NAMALWA (cell line): Measurements from ENCODE around the gene TSPAN11.
"Not testable (repeated sequence)": the region's sequence is repeated elsewhere in the genome, so short reads cannot be mapped to it uniquely, and the experiment has no call there.

Experiments
- DNase-seq: peaks from one replicate; pipeline ENCODE4 v3.0.0-alpha.2; 2015; ENCODE audit warnings: low spot score

Gene TSPAN11

GRCh38 chr12:30926243-30927221 lies at the start of gene TSPAN11:
Gene TSPAN11, plus strand, starts transcription at chr12:30926748. Its CDS starts 27,244 bp downstream, at chr12:30953992.
- DNase-seq: no peak

DNA sequence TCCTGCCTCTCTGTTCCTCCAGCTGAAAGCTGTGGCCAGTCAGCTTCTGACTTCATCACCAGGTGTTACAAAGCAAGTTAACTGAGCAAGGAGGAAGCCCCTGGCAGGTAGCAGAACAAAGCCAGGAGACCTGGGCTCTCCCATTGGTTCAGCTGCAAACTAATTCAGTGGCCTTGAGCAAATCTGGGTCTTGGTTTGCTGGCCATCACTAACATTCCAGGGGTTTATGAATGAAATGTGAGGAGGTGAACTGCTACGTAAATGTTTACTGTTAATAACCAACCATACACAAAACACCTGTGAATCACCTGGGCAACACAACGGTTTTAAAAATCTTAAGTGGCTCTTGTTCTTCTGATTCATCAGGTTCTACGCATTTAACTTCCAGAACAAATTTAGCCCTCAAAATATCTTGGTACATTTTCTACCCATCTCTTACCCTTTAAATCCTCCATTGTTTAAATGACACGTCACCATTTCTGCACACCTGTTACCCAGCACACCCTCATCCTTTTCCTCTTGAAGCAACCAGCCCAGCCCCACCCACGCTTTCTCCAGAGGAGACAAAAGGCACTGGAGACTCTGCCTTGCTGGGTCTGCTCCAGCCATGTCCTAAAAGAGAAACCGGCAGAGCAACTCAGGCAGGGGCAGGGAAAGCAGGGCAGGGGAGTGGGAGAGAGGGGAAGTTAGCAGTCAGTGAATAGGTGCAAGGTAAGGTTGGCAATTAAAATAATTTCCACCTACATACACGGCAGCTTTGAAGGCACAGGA lies 49.3 kb upstream of the TSPAN11 start:
- no peak for DNase-seq

DNA sequence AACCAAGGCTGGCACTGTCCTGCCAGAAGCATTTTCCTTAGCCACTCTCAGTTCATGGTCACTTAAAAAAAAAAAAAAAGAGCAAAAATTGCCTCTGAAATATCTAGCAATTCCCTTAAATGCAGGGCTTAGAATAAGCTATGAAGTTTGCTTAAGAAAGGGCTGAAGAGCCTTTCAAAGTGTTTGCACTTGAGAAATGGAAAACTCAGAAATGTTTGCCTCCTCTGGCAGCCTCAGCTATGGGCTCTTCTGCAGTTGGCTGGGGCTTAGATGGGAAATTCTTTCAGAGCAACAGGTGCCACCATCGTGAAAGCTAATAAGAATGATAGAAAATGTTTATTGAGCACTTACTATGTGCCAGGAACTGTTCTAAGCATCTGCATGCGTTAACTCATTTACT lies 48.5 kb upstream of the TSPAN11 start:
- no peak for DNase-seq

GRCh38 chr12:30880061-30880460 lies 46.5 kb upstream of the TSPAN11 start:
- DNase-seq: no peak

GRCh38 chr12:30880813-30881212 lies 45.7 kb upstream of the TSPAN11 start:
- no peak for DNase-seq

DNA sequence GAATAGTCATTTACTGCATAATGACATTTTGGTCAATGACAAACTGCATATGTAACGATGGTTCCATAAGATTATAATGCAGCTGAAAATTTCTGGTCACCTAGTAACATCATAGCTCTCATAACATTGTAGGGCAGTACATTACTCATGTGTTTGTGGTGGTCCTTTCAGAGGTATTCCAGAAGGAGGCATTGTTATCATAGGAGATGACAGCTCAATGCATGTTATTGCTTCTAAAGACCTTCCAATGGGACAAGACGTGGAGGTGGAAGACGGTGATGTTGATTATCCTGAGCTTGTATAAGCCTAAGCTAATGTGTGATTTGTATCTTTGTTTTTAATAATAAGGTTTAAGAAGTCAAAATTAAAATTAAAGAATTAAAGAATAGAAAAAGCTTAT lies 43.8 kb upstream of the TSPAN11 start:
- DNase-seq: no peak

DNA sequence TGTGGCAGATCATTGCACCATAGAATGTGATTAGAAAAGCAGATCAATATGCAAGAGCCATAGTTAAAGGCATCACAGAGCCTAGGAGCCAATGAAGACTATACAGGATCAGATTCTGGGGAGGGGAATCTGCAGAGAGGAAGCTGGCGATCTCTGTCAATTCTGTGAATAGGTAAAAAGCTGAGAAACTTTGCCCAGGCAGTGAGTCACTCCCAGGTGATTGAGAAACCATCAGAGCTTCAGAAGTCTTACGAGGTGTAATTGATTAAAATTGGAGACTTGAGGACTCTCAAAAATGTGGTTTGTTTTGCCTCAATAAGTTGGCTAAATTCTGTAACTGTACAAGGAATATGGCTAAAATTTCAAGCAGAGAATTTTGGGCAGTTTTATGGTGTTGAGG lies 41.7 kb upstream of the TSPAN11 start:
- no peak for DNase-seq

DNA sequence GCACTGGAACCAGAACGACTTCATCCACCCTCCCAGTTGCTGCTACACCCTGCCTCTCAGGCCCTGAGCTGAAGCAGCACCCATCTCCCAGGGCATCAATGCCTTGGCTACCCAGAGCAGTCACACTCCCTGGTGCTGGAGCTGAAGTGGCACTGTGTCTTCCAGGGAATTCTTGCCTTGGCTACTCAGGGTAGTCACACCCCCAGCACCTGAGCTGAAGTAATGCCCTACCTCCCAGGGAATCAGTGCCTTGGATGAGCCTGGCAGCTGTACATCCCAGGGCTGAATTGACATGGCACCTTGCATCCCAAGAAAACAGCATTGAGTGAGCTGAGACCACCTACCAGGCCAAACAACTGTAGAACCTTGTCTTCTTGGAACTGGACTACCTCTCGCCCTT lies 41.2 kb upstream of the TSPAN11 start:
- DNase-seq: no peak

- no peak for DNase-seq
Observed at GRCh38 chr12:30887226-30887625, 39.3 kb upstream of the TSPAN11 start.

GRCh38 chr12:30888241-30888640 lies 38.3 kb upstream of the TSPAN11 start:
- no peak for DNase-seq

GRCh38 chr12:30894531-30894930 lies 32.0 kb upstream of the TSPAN11 start:
- DNase-seq: not testable (repeated sequence)

GRCh38 chr12:30896461-30896860 lies 30.1 kb upstream of the TSPAN11 start:
- DNase-seq: no peak

DNA sequence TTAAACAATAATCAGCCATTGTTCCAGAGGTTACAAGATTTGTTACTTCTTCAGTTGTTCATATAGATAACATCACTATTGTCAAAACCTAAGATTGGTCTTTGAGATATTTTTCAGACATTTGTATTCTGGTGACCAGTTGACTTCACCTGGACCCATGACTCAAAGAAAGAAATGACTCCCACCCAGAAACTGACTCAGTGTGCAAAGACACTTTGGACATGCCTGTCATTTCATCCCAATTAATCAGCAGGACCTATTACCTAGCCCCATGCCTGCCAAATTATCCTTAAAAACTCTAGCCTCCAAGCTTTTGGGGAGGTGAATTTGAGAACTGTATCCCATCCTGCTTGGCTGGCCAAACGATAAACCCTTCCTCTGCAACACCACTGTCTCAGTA lies 27.7 kb upstream of the TSPAN11 start:
- DNase-seq: no peak

DNA sequence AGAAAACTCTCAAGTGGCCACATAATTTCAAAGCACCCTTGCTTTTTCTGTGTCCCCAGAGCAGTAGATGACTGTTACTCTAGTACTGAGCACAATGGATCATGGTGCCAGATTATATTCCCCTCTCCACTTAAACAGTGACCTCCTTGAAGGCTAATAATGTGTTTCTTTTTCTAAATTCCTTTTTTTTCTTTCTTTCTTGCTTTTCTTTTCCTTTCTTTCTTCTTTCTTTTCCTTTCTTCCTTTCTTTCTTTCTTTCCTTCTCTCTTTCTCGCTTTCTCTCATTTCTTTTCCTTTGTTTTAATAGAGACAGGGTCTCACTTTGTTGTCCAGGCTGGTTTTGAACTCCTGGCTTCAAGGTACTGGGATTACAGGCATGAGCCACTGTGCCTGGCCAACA lies 26.2 kb upstream of the TSPAN11 start:
- no peak for DNase-seq

- DNase-seq: no peak
Observed at GRCh38 chr12:30902001-30902400, 24.5 kb upstream of the TSPAN11 start.

DNA sequence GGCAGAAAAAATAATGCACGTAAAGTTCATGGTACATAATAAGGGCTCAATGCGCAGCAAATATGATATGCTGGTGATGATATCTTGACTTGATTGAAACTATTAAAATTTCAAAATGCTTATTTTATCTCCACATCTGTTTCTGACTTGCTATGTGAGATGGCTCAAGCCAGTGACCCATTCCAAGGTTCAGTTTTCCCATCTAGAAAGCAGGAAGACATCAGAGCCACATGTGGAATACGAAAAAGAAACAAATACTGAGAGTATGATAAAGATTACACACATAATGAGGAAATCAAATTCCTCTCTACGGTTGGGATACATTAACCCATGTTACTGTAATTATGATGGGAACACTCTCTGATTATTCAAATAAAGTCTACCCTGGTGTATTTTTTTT lies 24.0 kb upstream of the TSPAN11 start:
- DNase-seq: no peak

DNA sequence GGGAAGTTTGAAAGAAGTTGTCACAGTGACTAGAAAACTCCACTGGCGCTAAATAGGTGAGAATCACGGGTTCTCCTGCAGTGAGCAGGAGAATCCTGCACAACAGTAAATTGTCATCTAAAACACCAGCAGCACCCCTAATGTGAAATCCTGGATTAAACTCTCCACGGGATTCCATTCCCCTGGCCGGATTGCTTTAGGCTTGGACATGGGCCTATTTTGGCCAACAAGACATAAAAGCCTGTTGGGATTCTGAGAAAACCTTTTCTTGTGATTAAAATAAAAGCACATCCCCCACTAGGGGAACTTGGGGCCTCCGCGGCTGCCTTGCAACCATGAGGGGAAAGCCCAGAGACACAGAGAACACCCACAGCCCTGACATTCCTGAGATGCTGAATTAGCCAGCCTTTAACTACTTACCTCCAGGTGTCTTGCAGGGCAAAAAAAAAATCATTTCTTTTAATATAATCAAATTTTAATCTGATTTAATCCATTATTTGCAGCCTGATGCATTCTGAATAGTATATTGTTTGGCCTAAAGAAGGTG lies 21.0 kb upstream of the TSPAN11 start:
- DNase-seq: no peak

DNA sequence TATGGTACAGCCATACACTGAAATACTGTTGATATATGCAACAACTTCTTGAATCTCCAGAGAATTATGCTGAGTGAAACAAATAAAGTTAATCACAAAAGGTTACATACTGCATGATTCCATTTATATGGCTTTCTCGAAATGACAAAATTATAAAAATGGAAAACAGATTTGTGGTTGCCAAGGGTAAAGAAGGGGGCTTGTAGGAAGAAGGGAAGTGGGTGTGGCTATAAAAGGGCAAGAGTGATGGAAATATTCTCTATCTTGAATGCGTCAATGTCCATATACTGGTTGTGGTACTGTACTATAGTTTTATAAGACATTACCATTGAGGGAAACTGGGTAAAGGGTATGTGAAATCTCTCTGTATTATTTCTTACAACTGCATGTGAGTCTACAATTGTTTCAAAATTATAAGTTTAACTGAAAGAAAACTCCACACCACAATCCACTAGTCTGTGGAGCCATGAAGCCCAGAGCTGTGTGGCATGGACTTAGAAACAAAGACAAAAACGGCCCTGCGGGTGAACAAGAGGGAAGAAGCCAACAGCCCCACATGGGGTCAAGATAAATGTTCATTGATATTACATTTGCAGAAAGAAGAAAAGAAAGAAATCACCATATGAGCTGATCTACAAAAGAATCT lies 18.3 kb upstream of the TSPAN11 start:
- DNase-seq: no peak

DNA sequence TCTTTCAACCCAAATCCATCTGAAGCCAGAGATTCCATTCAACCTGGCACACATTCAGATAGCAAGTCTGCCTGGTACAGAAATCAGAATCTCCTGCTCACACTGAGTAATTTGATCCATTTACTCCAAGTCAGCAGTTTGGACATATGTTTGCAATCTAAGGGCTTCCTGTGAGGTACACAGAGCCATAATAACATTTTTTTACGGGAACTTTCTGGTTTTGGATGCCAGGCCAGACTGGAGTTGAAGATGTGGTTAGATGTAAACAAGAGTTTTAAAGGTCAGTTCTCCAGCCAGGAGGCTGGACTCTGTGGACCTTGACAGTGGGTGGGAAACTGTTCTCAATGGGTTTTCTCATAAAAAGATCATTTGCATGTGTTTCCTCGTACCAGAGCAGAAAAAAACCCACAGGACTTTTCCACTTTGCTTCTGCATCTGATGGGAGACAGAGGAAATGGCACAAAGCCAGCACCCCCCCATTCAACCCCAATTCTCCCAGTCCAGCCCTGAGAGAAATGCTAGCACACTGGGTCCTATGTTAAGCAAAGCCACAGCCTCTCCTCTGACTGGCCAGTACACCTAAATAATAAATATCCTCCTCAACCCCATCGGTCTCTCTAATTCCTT lies 17.7 kb upstream of the TSPAN11 start:
- no peak for DNase-seq

DNA sequence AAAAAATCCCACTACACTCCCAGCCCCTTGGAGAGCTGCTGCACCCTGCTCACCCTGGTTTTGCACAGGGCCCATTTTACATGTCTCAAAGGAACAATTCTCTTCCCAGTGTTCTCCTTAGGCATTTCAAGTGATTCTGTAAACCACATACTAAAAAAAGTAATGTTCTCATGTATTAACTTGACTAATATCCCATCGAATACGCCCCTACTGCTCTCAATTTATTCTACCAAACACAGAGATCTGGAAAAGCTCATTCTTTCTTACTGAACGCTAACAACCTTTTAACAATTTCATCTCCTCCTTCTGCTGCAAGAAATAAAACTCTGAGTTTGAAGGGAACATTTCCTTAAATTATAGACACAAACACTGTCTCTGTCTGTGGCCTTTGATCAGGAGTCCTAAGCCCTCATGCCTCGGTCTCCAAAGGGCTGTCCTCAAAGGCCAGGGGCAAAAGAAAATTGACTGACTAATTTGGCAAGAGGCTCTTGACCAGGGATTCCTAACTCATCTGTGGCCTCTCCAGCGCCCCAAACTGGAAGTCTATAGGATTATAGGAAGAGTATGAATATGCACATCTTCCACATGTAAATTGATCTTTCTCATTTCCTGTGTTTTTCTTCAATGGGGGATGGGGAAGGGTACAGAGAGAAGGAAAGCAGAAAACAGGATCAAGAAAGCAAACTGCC lies 17.1 kb upstream of the TSPAN11 start:
- no peak for DNase-seq

GRCh38 chr12:30910038-30910350 lies 16.6 kb upstream of the TSPAN11 start:
- DNase-seq: no peak
